ENCODE results near the gene MYO9A.

The MYO9A gene

GRCh38 chr15:71921191-71921590 lies 196.8 kb downstream of the MYO9A start:
- no peak overlapping the region for H3K4me3 ChIP-seq (ENCODE audit: low read depth, low read length)
- TF ChIP-seq CTCF (IDR thresholded peaks at IDR 0.05; ENCODE audit: low read depth, low read length), result no peak
- DNase-seq (ENCODE audit: low read depth, low spot score), result no peak
- in situ Hi-C loops (cut with HindIII; ENCODE audit: low sequenced_read_pairs), result no loop called here

GRCh38 chr15:71920573-71920972 lies 197.4 kb downstream of the MYO9A start:
- TF ChIP-seq CTCF (IDR thresholded peaks at IDR 0.05; ENCODE audit: low read depth, low read length), result no peak
- no peak overlapping the region for H3K4me3 ChIP-seq (ENCODE audit: low read depth, low read length)
- DNase-seq (ENCODE audit: low read depth, low spot score), result no peak
- in situ Hi-C loops (cut with HindIII; ENCODE audit: low sequenced_read_pairs), result no loop called here

GRCh38 chr15:71916834-71917233 lies 201.1 kb downstream of the MYO9A start:
- in situ Hi-C loops (cut with HindIII; ENCODE audit: low sequenced_read_pairs), result no loop called here
- H3K4me3 ChIP-seq (ENCODE audit: low read depth, low read length), result no peak overlapping the region
- TF ChIP-seq CTCF (IDR thresholded peaks at IDR 0.05; ENCODE audit: low read depth, low read length), result no peak
- DNase-seq (ENCODE audit: low read depth, low spot score), result no peak

- in situ Hi-C loops (cut with HindIII; ENCODE audit: low sequenced_read_pairs), result no loop called here
- TF ChIP-seq CTCF (IDR thresholded peaks at IDR 0.05; ENCODE audit: low read depth, low read length), result no peak
- no peak overlapping the region for H3K4me3 ChIP-seq (ENCODE audit: low read depth, low read length)
- DNase-seq (ENCODE audit: low read depth, low spot score), result no peak
Observed at GRCh38 chr15:71914092-71914491, 203.9 kb downstream of the MYO9A start.

GRCh38 chr15:71899674-71900073 lies 218.3 kb downstream of the MYO9A start:
- no peak overlapping the region for H3K4me3 ChIP-seq (ENCODE audit: low read depth, low read length)
- in situ Hi-C loops (cut with HindIII; ENCODE audit: low sequenced_read_pairs), result no loop called here
- no peak for DNase-seq (ENCODE audit: low read depth, low spot score)
- no peak for TF ChIP-seq CTCF (IDR thresholded peaks at IDR 0.05; ENCODE audit: low read depth, low read length)

GRCh38 chr15:71893691-71894090 lies 224.3 kb downstream of the MYO9A start:
- in situ Hi-C loops (cut with HindIII; ENCODE audit: low sequenced_read_pairs), result no loop called here
- DNase-seq (ENCODE audit: low read depth, low spot score), result no peak
- no peak overlapping the region for H3K4me3 ChIP-seq (ENCODE audit: low read depth, low read length)
- TF ChIP-seq CTCF (IDR thresholded peaks at IDR 0.05; ENCODE audit: low read depth, low read length), result no peak

GRCh38 chr15:71892335-71892734 lies 225.6 kb downstream of the MYO9A start:
- no peak for TF ChIP-seq CTCF (IDR thresholded peaks at IDR 0.05; ENCODE audit: low read depth, low read length)
- no peak overlapping the region for H3K4me3 ChIP-seq (ENCODE audit: low read depth, low read length)
- in situ Hi-C loops (cut with HindIII; ENCODE audit: low sequenced_read_pairs), result no loop called here
- DNase-seq (ENCODE audit: low read depth, low spot score), result no peak
